ENCODE results near the gene CMTM7.
"Not testable (repeated sequence)": the region's sequence is repeated elsewhere in the genome, so short reads cannot be mapped to it uniquely, and the experiment has no call there.

The CMTM7 gene

DNA sequence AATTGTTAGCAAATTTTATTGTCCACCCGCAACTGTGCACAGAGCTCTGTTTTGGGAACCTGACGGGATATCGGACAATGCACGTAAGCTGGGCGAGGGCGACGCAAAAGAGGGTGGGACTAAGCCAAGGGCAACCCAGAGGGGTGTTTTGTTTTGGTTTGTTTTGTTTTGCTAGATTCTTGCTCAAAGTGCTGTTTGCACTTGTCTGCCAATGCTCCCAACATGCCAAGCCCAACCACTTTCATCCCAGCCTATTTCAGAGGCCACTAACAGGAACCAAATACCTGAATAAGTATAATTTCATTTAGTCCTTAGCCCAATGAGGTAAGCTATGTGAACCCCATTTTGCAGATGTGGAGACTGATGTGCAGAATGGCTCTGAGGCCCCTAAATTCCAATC lies 9.7 kb upstream of the CMTM7 start:
- no peak overlapping the region for H3K9ac ChIP-seq (ENCODE audit: low read depth in 1 of 2, low read length in 2 of 2)
- H3K4me1 ChIP-seq (ENCODE audit: control insufficient read depth in 2 of 2, insufficient read depth in 2 of 2, low read length in 2 of 2): no peaks in the 10 kb centered on the region
- no peaks in the 10 kb centered on the region for H3K27me3 ChIP-seq (ENCODE audit: control insufficient read depth in 2 of 2, insufficient read depth in 2 of 2, low read length in 2 of 2)
- no peaks in the 10 kb centered on the region for H3K36me3 ChIP-seq (ENCODE audit: control insufficient read depth in 2 of 2, insufficient read depth in 2 of 2, low read length in 2 of 2)
- H3K4me3 ChIP-seq (ENCODE audit: low read length in 2 of 2): no peak overlapping the region
- no peak overlapping the region for H3K27ac ChIP-seq (ENCODE audit: low read depth in 2 of 2, low read length in 2 of 2)
- no peaks in the 10 kb centered on the region for H3K9me3 ChIP-seq (ENCODE audit: control insufficient read depth in 2 of 2, low read length in 2 of 2)

DNA sequence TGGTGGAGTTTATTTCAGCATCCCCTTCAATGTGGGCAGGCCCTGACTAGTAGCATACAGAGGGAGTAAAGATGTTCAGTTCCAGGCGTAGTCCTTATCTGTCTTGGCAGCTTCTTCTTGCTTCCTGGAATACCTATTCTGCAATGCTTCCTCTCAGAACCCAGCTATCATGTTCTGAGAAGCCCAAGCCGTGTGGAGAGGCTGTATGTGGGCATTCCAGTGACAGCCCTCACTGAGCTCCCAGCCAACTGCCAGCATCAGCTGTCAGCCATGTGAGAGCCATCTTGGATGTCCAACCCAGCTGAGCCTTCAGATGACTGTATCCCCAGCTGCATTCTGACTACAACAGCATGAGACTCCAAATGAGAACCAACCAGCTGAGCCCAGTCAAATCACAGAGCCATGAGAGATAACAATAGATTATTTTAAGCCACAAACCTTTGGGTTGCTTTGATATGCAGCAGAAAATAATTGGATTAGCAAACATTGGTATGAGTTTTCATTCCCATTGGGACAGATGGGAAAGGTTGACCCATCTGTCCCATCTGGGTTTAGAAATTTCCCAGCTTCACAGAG lies 8.4 kb upstream of the CMTM7 start:
- Histone ChIP-seq H3K9me3 (ENCODE audit: control insufficient read depth in 2 of 2, low read length in 2 of 2) (no peaks in the 10 kb centered on the region), H3K4me3 (ENCODE audit: low read length in 2 of 2) (no peak overlapping the region), H3K36me3 (ENCODE audit: control insufficient read depth in 2 of 2, insufficient read depth in 2 of 2, low read length in 2 of 2) (no peaks in the 10 kb centered on the region), H3K4me1 (ENCODE audit: control insufficient read depth in 2 of 2, insufficient read depth in 2 of 2, low read length in 2 of 2) (no peaks in the 10 kb centered on the region), H3K27ac (ENCODE audit: low read depth in 2 of 2, low read length in 2 of 2) (no peak overlapping the region), H3K9ac (ENCODE audit: low read depth in 1 of 2, low read length in 2 of 2) (no peak overlapping the region), H3K27me3 (ENCODE audit: control insufficient read depth in 2 of 2, insufficient read depth in 2 of 2, low read length in 2 of 2) (no peaks in the 10 kb centered on the region)

DNA sequence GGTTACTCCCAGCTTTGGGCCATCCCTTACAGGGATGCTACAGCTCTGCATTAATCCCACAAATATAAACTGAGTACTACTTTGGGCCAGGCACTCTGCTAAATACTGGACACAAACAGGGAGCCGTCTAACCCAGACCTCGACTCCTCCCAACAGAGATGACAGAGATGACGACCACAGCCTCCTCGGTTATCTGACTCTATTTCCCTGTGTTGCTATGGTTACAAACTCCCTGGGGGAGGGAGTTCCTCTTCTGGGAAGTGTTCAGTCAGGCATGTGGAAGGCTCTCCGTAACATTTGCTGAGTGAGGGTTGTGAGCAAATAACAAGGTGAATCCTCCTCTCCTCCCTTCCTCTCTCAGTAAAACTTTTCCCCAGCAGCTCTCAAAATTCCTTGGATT lies 6.7 kb upstream of the CMTM7 start:
- Histone ChIP-seq H3K27ac (ENCODE audit: low read depth in 2 of 2, low read length in 2 of 2) (no peak overlapping the region), H3K9me3 (ENCODE audit: control insufficient read depth in 2 of 2, low read length in 2 of 2) (no peaks in the 10 kb centered on the region), H3K9ac (ENCODE audit: low read depth in 1 of 2, low read length in 2 of 2) (no peak overlapping the region), H3K4me3 (ENCODE audit: low read length in 2 of 2) (no peak overlapping the region), H3K36me3 (ENCODE audit: control insufficient read depth in 2 of 2, insufficient read depth in 2 of 2, low read length in 2 of 2) (no peaks in the 10 kb centered on the region), H3K27me3 (ENCODE audit: control insufficient read depth in 2 of 2, insufficient read depth in 2 of 2, low read length in 2 of 2) (no peaks in the 10 kb centered on the region), H3K4me1 (ENCODE audit: control insufficient read depth in 2 of 2, insufficient read depth in 2 of 2, low read length in 2 of 2) (no peaks in the 10 kb centered on the region)

DNA sequence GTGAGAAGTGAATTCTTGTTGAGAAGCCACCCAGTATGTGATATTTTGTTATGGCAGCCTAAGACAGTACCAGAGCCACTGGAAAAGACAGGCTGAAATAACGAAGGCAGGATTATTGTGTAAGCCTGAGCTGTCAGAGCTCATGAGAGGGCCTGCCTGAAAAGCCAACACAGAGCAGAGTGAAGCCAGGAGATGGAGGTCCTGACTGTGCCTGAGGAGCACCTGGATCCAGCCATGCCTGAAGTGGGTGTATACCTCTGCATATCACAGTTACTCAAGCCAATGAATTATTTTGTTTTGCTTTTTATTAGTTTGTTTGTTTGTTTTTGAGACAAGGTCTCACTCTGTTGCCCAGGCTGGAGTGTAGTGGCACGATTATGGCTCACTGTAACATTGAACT lies 4.1 kb upstream of the CMTM7 start:
- Histone ChIP-seq H3K9me3 (ENCODE audit: control insufficient read depth in 2 of 2, low read length in 2 of 2) (no peaks in the 10 kb centered on the region), H3K27me3 (ENCODE audit: control insufficient read depth in 2 of 2, insufficient read depth in 2 of 2, low read length in 2 of 2) (no peaks in the 10 kb centered on the region), H3K4me1 (ENCODE audit: control insufficient read depth in 2 of 2, insufficient read depth in 2 of 2, low read length in 2 of 2) (peaks cover 0 to 6% of the 10 kb centered on the region in 2 donors), H3K9ac (ENCODE audit: low read depth in 1 of 2, low read length in 2 of 2) (no peak overlapping the region), H3K4me3 (ENCODE audit: low read length in 2 of 2) (no peak overlapping the region), H3K36me3 (ENCODE audit: control insufficient read depth in 2 of 2, insufficient read depth in 2 of 2, low read length in 2 of 2) (no peaks in the 10 kb centered on the region), H3K27ac (ENCODE audit: low read depth in 2 of 2, low read length in 2 of 2) (no peak overlapping the region)

DNA sequence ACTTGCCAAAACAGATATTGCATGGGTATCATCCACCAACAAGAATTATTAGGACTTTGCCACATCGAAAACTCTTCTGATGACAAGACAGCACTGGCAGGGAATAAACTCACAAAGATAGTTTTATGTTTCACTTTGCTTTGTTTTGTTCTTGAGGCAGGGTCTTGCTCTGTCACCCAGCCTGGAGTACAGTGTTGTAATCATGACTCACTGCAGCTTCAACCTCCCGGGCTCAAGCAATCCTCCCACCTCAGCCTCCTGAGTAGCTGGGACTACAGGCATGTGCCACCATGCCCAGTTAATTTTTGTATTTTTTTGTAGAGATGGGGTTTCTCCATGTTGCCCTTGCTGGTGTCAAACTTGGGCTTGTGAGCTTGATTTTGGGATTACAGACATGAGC lies 2.1 kb upstream of the CMTM7 start:
- not testable (repeated sequence) for H3K9me3 ChIP-seq (ENCODE audit: control insufficient read depth in 2 of 2, low read length in 2 of 2); H3K36me3 ChIP-seq (ENCODE audit: control insufficient read depth in 2 of 2, insufficient read depth in 2 of 2, low read length in 2 of 2); H3K27me3 ChIP-seq (ENCODE audit: control insufficient read depth in 2 of 2, insufficient read depth in 2 of 2, low read length in 2 of 2); H3K27ac ChIP-seq (ENCODE audit: low read depth in 2 of 2, low read length in 2 of 2); H3K4me1 ChIP-seq (ENCODE audit: control insufficient read depth in 2 of 2, insufficient read depth in 2 of 2, low read length in 2 of 2); H3K9ac ChIP-seq (ENCODE audit: low read depth in 1 of 2, low read length in 2 of 2); H3K4me3 ChIP-seq (ENCODE audit: low read length in 2 of 2)

DNA sequence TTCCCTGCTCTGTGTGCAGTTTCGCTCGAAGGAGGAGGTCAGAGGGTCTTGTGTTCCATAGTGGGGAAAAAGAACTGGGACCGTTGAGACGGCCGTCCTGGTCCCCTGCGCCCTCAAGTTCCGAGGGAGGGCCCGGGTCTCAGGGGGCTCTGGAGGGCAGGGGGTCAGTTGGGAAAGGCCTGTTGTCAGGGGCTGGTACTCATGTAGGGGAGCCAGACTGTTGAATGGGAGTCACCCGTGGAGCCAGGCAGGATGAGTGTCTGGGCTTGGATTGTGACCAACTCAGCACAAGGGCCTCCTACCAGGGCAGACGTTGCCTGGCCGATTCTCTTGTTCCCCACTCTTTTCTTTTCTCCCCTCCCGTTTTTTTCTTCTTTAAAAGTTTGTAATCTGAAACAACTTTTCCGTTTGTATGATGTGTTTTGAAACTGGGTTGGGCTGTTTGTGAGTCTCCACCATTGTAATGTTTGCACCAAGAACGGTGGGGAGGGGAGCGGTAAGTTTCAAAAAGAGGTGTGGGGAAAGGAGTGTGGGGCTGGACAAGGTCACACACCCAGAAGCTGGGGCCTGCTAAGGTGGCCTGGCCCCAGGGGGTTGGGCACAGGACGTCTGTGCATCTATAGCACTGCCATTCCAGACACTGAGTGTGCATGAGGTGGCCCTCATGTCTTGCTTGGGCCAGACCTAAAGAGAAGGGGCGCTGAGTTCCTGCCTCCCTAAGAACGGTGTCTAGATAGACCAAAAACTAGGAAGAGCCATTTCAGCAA lies 1.1 kb downstream of the CMTM7 start:
- Histone ChIP-seq H3K9me3 (ENCODE audit: control insufficient read depth in 2 of 2, low read length in 2 of 2) (no peaks in the 10 kb centered on the region), H3K36me3 (ENCODE audit: control insufficient read depth in 2 of 2, insufficient read depth in 2 of 2, low read length in 2 of 2) (no peaks in the 10 kb centered on the region), H3K9ac (ENCODE audit: low read depth in 1 of 2, low read length in 2 of 2) (peak overlapping the region; percentile 65 to 67), H3K27ac (ENCODE audit: low read depth in 2 of 2, low read length in 2 of 2) (peak overlapping the region; percentile 30 to 72), H3K27me3 (ENCODE audit: control insufficient read depth in 2 of 2, insufficient read depth in 2 of 2, low read length in 2 of 2) (no peaks in the 10 kb centered on the region), H3K4me1 (ENCODE audit: control insufficient read depth in 2 of 2, insufficient read depth in 2 of 2, low read length in 2 of 2) (peaks cover 0 to 6% of the 10 kb centered on the region in 2 donors), H3K4me3 (ENCODE audit: low read length in 2 of 2) (peak overlapping the region; percentile 67 to 72)

DNA sequence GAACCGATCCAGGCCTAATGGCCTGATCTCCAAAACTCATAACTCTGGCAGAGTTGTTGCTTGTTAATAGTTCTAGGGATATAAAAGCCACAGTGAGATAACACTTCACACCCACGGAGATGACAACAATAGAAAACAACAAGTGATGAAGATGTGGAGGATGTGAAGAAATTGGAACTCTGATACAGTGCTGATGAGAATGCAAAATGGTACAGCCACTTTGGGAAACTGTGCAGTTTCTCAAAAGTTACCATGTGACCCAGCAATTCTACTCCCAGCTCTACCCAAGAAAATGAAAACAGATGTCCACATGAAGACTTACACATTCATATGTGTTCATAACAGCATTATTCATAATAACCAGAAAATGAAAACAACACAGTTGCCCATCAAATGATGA lies 3.8 kb downstream of the CMTM7 start:
- Histone ChIP-seq H3K9me3 (ENCODE audit: control insufficient read depth in 2 of 2, low read length in 2 of 2) (no peaks in the 10 kb centered on the region), H3K4me1 (ENCODE audit: control insufficient read depth in 2 of 2, insufficient read depth in 2 of 2, low read length in 2 of 2) (peaks cover 0 to 6% of the 10 kb centered on the region in 2 donors), H3K4me3 (ENCODE audit: low read length in 2 of 2) (no peak overlapping the region), H3K27ac (ENCODE audit: low read depth in 2 of 2, low read length in 2 of 2) (no peak overlapping the region), H3K27me3 (ENCODE audit: control insufficient read depth in 2 of 2, insufficient read depth in 2 of 2, low read length in 2 of 2) (no peaks in the 10 kb centered on the region), H3K9ac (ENCODE audit: low read depth in 1 of 2, low read length in 2 of 2) (no peak overlapping the region), H3K36me3 (ENCODE audit: control insufficient read depth in 2 of 2, insufficient read depth in 2 of 2, low read length in 2 of 2) (no peaks in the 10 kb centered on the region)

DNA sequence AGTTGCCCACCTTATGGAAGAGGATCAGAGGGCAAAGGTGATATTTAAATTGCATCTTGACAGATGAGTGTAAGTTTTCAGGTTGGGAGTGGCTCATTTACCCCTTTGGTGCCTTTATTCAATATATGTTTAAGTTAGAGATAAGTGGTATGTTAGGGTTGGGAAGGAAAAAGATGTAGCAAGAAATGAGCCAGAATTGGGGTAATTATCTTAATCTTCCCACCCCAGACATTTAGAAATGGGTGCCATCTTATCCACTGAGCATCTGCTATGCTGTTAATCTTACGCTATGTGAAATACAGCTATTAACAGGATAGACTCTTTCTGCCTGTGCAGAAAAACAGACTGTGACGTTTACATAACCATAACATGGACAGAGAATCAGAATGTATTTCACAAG lies 6.3 kb downstream of the CMTM7 start:
- no peak overlapping the region for H3K4me3 ChIP-seq (ENCODE audit: low read length in 2 of 2)
- no peak overlapping the region for H3K9ac ChIP-seq (ENCODE audit: low read depth in 1 of 2, low read length in 2 of 2)
- H3K27ac ChIP-seq (ENCODE audit: low read depth in 2 of 2, low read length in 2 of 2): no peak overlapping the region
- no peaks in the 10 kb centered on the region for H3K9me3 ChIP-seq (ENCODE audit: control insufficient read depth in 2 of 2, low read length in 2 of 2)
- H3K27me3 ChIP-seq (ENCODE audit: control insufficient read depth in 2 of 2, insufficient read depth in 2 of 2, low read length in 2 of 2): no peaks in the 10 kb centered on the region
- H3K4me1 ChIP-seq (ENCODE audit: control insufficient read depth in 2 of 2, insufficient read depth in 2 of 2, low read length in 2 of 2): peaks cover 5 to 8% of the 10 kb centered on the region in 2 donors
- no peaks in the 10 kb centered on the region for H3K36me3 ChIP-seq (ENCODE audit: control insufficient read depth in 2 of 2, insufficient read depth in 2 of 2, low read length in 2 of 2)

DNA sequence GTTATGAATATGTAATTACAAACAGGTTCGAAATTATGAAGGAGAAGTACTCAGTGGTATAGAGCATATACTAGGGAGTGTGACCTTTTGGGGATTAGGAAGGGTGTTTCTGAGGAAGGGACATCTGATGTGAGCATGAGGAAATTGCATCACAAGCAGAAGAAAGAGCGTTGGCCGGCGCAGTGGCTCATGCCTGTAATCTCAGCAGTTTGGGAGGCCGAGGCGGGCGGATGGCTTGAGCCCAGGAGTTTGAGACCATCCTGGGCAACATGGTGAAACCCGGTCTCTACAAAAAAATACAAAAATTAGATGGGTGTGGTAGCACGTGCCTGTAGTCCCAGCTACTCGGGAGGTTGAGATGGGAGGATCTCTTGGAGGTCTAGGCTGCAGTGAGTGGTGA lies 6.9 kb downstream of the CMTM7 start:
- H3K4me3 ChIP-seq (ENCODE audit: low read length in 2 of 2): no peak overlapping the region
- H3K9ac ChIP-seq (ENCODE audit: low read depth in 1 of 2, low read length in 2 of 2): no peak overlapping the region
- H3K9me3 ChIP-seq (ENCODE audit: control insufficient read depth in 2 of 2, low read length in 2 of 2): no peaks in the 10 kb centered on the region
- peak overlapping the region in 1 of 2 donors; percentile 9 for H3K27ac ChIP-seq (ENCODE audit: low read depth in 2 of 2, low read length in 2 of 2)
- H3K27me3 ChIP-seq (ENCODE audit: control insufficient read depth in 2 of 2, insufficient read depth in 2 of 2, low read length in 2 of 2): no peaks in the 10 kb centered on the region
- H3K36me3 ChIP-seq (ENCODE audit: control insufficient read depth in 2 of 2, insufficient read depth in 2 of 2, low read length in 2 of 2): no peaks in the 10 kb centered on the region
- H3K4me1 ChIP-seq (ENCODE audit: control insufficient read depth in 2 of 2, insufficient read depth in 2 of 2, low read length in 2 of 2): peaks cover 7 to 11% of the 10 kb centered on the region in 2 donors

DNA sequence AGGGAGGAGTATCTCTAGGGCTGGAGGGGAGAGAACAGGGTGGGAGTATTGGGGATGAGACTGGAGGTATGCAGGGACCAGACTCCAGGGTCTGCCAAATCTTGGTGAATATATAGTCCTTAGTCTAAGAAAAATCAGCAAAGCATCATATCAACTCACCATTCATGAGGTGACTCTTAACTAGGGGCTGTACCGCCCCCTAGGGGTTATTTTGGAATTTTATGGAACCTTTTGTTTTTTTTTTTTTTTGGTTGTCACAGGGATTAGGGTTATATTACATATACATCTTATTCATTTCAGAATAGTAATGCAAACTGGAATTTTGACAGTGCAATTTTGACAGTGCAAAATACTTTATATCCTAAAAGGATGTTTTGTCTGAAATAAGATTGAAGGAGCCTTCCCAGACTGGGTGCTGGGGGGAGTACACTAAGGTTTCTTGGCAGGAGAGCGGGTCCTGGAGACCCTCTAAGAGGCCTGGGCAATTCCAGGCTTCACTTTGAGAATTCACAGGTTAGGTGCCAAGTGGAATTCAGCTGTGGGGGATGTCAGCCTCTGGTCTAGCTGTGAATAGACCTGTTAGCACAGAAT lies 7.5 kb downstream of the CMTM7 start:
- no peaks in the 10 kb centered on the region for H3K9me3 ChIP-seq (ENCODE audit: control insufficient read depth in 2 of 2, low read length in 2 of 2)
- H3K27me3 ChIP-seq (ENCODE audit: control insufficient read depth in 2 of 2, insufficient read depth in 2 of 2, low read length in 2 of 2): no peaks in the 10 kb centered on the region
- no peak overlapping the region for H3K9ac ChIP-seq (ENCODE audit: low read depth in 1 of 2, low read length in 2 of 2)
- peak overlapping the region in 1 of 2 donors; percentile 9 for H3K27ac ChIP-seq (ENCODE audit: low read depth in 2 of 2, low read length in 2 of 2)
- H3K4me1 ChIP-seq (ENCODE audit: control insufficient read depth in 2 of 2, insufficient read depth in 2 of 2, low read length in 2 of 2): peaks cover 7 to 11% of the 10 kb centered on the region in 2 donors
- H3K36me3 ChIP-seq (ENCODE audit: control insufficient read depth in 2 of 2, insufficient read depth in 2 of 2, low read length in 2 of 2): no peaks in the 10 kb centered on the region
- H3K4me3 ChIP-seq (ENCODE audit: low read length in 2 of 2): no peak overlapping the region
